Measurements from ENCODE around the gene HNRNPUL1.
A peak's percentile ranks its signal among the peaks of the same experiment; 100 is the strongest.

HNRNPUL1 gene

GRCh38 chr19:41234512-41235168 is 29.5 kb upstream of the HNRNPUL1 start:
- DNase-seq, result no peak

GRCh38 chr19:41235480-41235879 is 28.7 kb upstream of the HNRNPUL1 start:
- DNase-seq, result no peak

GRCh38 chr19:41238244-41238643 is 25.9 kb upstream of the HNRNPUL1 start:
- DNase-seq, result no peak

GRCh38 chr19:41239363-41239762 is 24.8 kb upstream of the HNRNPUL1 start:
- DNase-seq, result no peak

GRCh38 chr19:41239961-41240574 is 24.1 kb upstream of the HNRNPUL1 start:
- DNase-seq, result no peak

GRCh38 chr19:41241859-41242258 is 22.3 kb upstream of the HNRNPUL1 start:
- DNase-seq, result no peak

- DNase-seq, result no peak
Measured at GRCh38 chr19:41244117-41244516, 20.1 kb upstream of the HNRNPUL1 start.

GRCh38 chr19:41245843-41246242 is 18.3 kb upstream of the HNRNPUL1 start:
- DNase-seq, result no peak

- DNase-seq, result no peak
Measured at GRCh38 chr19:41248895-41249294, 15.3 kb upstream of the HNRNPUL1 start.

GRCh38 chr19:41249707-41250423 is 14.3 kb upstream of the HNRNPUL1 start:
- no peak for DNase-seq

GRCh38 chr19:41253660-41254059 is 10.5 kb upstream of the HNRNPUL1 start:
- no peak for DNase-seq

- DNase-seq, result no peak
Measured at GRCh38 chr19:41255171-41255570, 9.0 kb upstream of the HNRNPUL1 start.

- no peak for DNase-seq
Measured at GRCh38 chr19:41261474-41262190, 2.5 kb upstream of the HNRNPUL1 start.

GRCh38 chr19:41263042-41263849 is 926 bp upstream of the HNRNPUL1 start:
- DNase-seq, result peak; percentile 100

GRCh38 chr19:41264581-41265394 is 616 bp downstream of the HNRNPUL1 start:
- no peak for DNase-seq

- no peak for DNase-seq
Measured at GRCh38 chr19:41265395-41266153, 1.4 kb downstream of the HNRNPUL1 start.

GRCh38 chr19:41269055-41269454 is 4.9 kb downstream of the HNRNPUL1 start:
- DNase-seq, result no peak

GRCh38 chr19:41269571-41269970 is 5.4 kb downstream of the HNRNPUL1 start:
- no peak for DNase-seq

GRCh38 chr19:41273076-41273475 is 8.9 kb downstream of the HNRNPUL1 start:
- no peak for DNase-seq

- DNase-seq, result no peak
Measured at GRCh38 chr19:41274802-41275201, 10.6 kb downstream of the HNRNPUL1 start.

- DNase-seq, result no peak
Measured at GRCh38 chr19:41276231-41276630, 12.1 kb downstream of the HNRNPUL1 start.

Measured in amniotic stem cell (primary cell).